Fibroblast of skin of left biceps (primary cell): ENCODE data around the gene TSPAN7.

Experiments
- DNase-seq, 2 experiments: peaks; one replicate each; pipeline ENCODE4 v3.0.0-alpha.2; 2013; ENCODE audit warnings: low read depth in 2 of 2

TSPAN7 gene

DNA sequence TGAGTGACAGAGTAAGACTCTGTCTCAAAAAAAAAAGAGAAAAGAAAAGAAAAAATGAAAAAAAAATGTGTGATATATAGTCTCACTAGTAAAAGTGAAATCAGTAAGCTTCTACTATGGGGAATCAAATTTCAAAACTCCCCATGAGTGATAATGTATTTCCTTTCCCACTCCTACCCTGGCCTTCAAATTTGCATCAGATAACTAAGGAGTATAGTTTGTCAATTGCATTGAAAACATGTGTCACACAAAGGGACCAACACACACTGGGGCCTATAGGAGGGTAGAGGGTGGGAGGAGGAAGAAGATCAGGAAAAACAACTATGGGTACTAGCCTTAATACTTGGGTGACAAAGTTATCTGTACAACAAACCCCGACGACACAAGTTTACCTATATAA lies 118.4 kb downstream of the TSPAN7 start:
- no peak for DNase-seq

GRCh38 chrX:38682095-38682494 lies 120.8 kb downstream of the TSPAN7 start:
- no peak for DNase-seq

- DNase-seq = no peak
Measured at GRCh38 chrX:38692961-38693360, 131.6 kb downstream of the TSPAN7 start.

GRCh38 chrX:38694394-38694793 lies 133.1 kb downstream of the TSPAN7 start:
- DNase-seq = no peak

GRCh38 chrX:38697461-38697860 lies 136.1 kb downstream of the TSPAN7 start:
- DNase-seq = no peak

DNA sequence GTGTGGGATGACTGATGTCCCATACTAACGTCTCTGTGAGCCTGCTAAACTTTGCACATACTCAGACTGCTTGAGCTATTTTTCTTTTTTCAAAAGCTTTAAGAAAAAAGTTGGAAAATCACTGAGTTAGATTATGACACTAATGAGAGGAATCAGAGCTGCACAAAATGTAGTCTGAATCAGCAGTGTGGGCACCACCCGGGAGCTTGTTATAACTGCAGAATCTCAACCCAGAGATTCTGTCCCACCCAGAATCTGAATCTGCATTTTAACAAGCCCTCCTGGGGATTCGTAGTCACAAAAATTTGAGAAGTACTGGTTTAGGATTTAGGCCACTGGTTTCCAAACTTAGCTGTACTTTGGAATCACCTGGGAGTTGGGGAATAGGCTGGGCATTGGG lies 137.8 kb downstream of the TSPAN7 start:
- DNase-seq = no peak

- DNase-seq = no peak
Measured at GRCh38 chrX:38699696-38700095, 138.4 kb downstream of the TSPAN7 start.

DNA sequence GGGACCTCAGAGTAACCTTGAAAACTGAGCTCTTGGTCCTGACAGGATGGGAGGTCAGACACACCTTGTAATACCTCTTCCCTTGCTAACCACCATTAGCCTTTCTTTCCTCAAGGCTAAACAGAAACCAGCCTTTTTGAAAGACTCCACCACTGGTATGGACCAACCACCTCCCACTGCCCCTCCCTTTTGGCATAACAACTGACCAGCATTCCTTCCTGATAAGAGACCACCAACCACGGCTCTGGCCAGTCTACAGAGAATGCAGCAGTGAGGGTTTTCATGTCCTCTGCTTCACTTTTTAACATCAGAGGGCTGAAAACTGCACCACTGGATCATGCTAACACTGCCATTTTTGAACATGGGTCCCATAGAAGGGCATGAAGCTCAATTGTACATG lies 139.7 kb downstream of the TSPAN7 start:
- no peak for DNase-seq

DNA sequence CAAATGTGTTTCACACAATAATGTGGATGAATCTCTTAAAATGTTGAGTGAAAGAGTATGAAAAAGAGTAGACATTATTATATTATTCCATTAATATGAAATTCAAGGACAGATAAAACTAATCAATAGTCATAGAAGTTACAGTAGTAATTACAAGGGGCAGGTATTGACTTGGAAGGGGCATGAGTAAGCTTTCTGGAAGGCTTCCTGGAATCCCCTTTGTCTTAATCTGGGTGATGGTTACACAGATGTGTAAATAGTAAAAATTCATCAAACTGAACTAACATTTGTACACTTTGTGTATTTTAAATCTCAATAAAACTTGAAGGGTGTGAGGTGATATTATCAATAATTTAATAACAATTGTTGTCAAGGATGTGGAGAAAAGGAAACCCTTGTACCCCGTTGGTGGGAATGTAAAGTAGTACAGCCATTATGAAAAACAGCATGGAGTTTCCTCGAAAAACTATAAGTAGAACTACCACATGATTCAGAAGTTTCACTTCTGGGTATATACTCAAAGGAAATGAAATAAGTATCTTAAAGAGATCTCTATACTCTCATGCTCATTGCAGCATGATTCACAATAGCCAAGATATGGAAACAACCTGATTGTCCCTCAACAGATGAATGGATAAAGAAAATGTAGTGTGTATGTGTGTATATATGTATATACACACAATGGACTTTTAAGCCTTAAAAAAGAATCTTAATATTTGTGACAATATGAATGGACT lies 143.0 kb downstream of the TSPAN7 start:
- DNase-seq = no peak

- DNase-seq = no peak
Measured at GRCh38 chrX:38717871-38718270, 156.5 kb downstream of the TSPAN7 start.

GRCh38 chrX:38718311-38718710 lies 157.0 kb downstream of the TSPAN7 start:
- no peak for DNase-seq

DNA sequence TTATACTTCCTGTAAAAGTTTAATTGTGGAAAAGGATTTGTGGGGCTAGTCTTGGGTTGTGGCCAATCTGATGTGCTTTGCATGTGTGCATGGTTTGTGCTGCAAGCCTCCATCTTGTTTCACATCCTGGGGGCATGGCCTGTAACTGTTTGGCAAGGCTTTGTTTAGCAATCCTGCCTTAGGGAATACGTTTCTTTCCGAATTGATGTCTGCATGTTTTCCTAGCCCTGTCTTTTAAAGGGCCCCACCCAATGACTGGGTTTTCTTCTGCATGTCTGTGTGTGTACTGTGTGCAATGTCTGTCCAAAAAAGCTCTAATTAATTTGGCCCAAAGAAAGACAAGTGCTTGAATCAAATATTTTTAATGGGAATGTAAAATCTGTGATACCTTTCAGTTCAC lies 165.3 kb downstream of the TSPAN7 start:
- no peak for DNase-seq

- no peak for DNase-seq
Measured at GRCh38 chrX:38727668-38728067, 166.3 kb downstream of the TSPAN7 start.

GRCh38 chrX:38732866-38733265 lies 171.5 kb downstream of the TSPAN7 start:
- no peak for DNase-seq
